ENCODE results near the gene LYL1.

The LYL1 gene

GRCh38 chr19:13129384-13129783 lies 26.7 kb upstream of the LYL1 start:
- no peak for DNase-seq (ENCODE audit: low read depth in 2 of 2)

GRCh38 chr19:13128583-13128982 lies 25.9 kb upstream of the LYL1 start:
- no peak for DNase-seq (ENCODE audit: low read depth in 2 of 2)

- DNase-seq (ENCODE audit: low read depth in 2 of 2): no peak
Measured at GRCh38 chr19:13127811-13128575, 25.3 kb upstream of the LYL1 start.

GRCh38 chr19:13127051-13127450 lies 24.4 kb upstream of the LYL1 start:
- no peak for DNase-seq (ENCODE audit: low read depth in 2 of 2)

- DNase-seq (ENCODE audit: low read depth in 2 of 2): no peak
Measured at GRCh38 chr19:13122980-13123957, 20.6 kb upstream of the LYL1 start.

- DNase-seq (ENCODE audit: low read depth in 2 of 2): no peak
Measured at GRCh38 chr19:13122275-13122878, 19.7 kb upstream of the LYL1 start.

GRCh38 chr19:13121551-13122274 lies 19.1 kb upstream of the LYL1 start:
- DNase-seq (ENCODE audit: low read depth in 2 of 2): no peak

GRCh38 chr19:13120817-13121216 lies 18.2 kb upstream of the LYL1 start:
- no peak for DNase-seq (ENCODE audit: low read depth in 2 of 2)

GRCh38 chr19:13120031-13120430 lies 17.4 kb upstream of the LYL1 start:
- no peak for DNase-seq (ENCODE audit: low read depth in 2 of 2)

- no peak for DNase-seq (ENCODE audit: low read depth in 2 of 2)
Measured at GRCh38 chr19:13119627-13120026, 17.0 kb upstream of the LYL1 start.

- DNase-seq (ENCODE audit: low read depth in 2 of 2): peak in 1 of 2 donors; percentile 41
Measured at GRCh38 chr19:13118424-13119193, 16.0 kb upstream of the LYL1 start.

- peak; percentile 80 to 82 for DNase-seq (ENCODE audit: low read depth in 2 of 2)
Measured at GRCh38 chr19:13117772-13118423, 15.2 kb upstream of the LYL1 start, which contains the start of gene NACC1. Gene NACC1, plus strand, starts transcription at chr19:13118264. Its CDS starts 16,944 bp downstream, at chr19:13135208.

- no peak for DNase-seq (ENCODE audit: low read depth in 2 of 2)
Measured at GRCh38 chr19:13117176-13117771, 14.6 kb upstream of the LYL1 start.

GRCh38 chr19:13116282-13117175 lies 13.9 kb upstream of the LYL1 start, which contains the start of gene TRMT1:
Gene TRMT1, minus strand, starts transcription at chr19:13116740. Its CDS starts 341 bp downstream, at chr19:13116399.
- DNase-seq (ENCODE audit: low read depth in 2 of 2): peak; percentile 82 to 94

- no peak for DNase-seq (ENCODE audit: low read depth in 2 of 2)
Measured at GRCh38 chr19:13115936-13116281, 13.3 kb upstream of the LYL1 start.

GRCh38 chr19:13112555-13112954 lies 9.9 kb upstream of the LYL1 start:
- no peak for DNase-seq (ENCODE audit: low read depth in 2 of 2)

GRCh38 chr19:13110099-13110610 lies 7.5 kb upstream of the LYL1 start:
- DNase-seq (ENCODE audit: low read depth in 2 of 2): no peak

GRCh38 chr19:13109361-13110098 lies 6.9 kb upstream of the LYL1 start:
- no peak for DNase-seq (ENCODE audit: low read depth in 2 of 2)

Data from activated CD4-positive, alpha-beta T cell treated with anti-CD3 and anti-CD28 coated beads for 24 hours (primary cell).